SK-N-SH treated with all-trans-retinoic acid at 6 μM for 48 hours (cell line): ENCODE data around the gene NFAT5.

Experiments
- ATAC-seq: fragments of 200-7000 bp; cut with Tn5 transposase; 3 replicates; pipeline ENCODE4 v1.9.1; 2020; ENCODE audit warnings: mild to moderate bottlenecking, moderate library complexity
- BACH2 ChIP-seq: fragments of 250-450 bp; sonication (Bioruptor Pico); IDR thresholded peaks from 2 replicates; pipeline ENCODE4 v1.9.0; 2021; ENCODE audit warnings: mild to moderate bottlenecking, borderline replicate concordance
- CSDC2 ChIP-seq: fragments of 250-450 bp; sonication (Bioruptor Pico); IDR thresholded peaks from 2 replicates; pipeline ENCODE4 v1.5.0; 2020; ENCODE audit warnings: mild to moderate bottlenecking, moderate library complexity
- GLIS3 ChIP-seq: fragments of 250-450 bp; sonication (Bioruptor Pico); IDR thresholded peaks from 2 replicates; pipeline ENCODE4 v1.5.0; 2020; ENCODE audit warnings: mild to moderate bottlenecking, moderate library complexity
- ISL1 ChIP-seq: fragments of 250-450 bp; sonication (Bioruptor Pico); IDR thresholded peaks from 2 replicates; pipeline ENCODE4 v2.1.2; 2022; ENCODE audit warnings: mild to moderate bottlenecking, moderate library complexity
- OSR1 ChIP-seq: fragments of 250-450 bp; sonication (Bioruptor Pico); IDR thresholded peaks from 2 replicates; pipeline ENCODE4 v1.8.0; 2022; ENCODE audit warnings: moderate library complexity, mild to moderate bottlenecking, inconsistent platforms
- PPARA ChIP-seq: fragments of 250-450 bp; sonication (Bioruptor Pico); IDR thresholded peaks from 2 replicates; pipeline ENCODE4 v1.5.0; 2020; ENCODE audit warnings: mild to moderate bottlenecking, borderline replicate concordance
- RARB ChIP-seq: fragments of 250-450 bp; sonication (Bioruptor Pico); IDR thresholded peaks from 2 replicates; pipeline ENCODE4 v1.8.0; 2021; ENCODE audit warnings: mild to moderate bottlenecking, moderate library complexity
- SNAI2 ChIP-seq: fragments of 250-450 bp; sonication (Bioruptor Pico); IDR thresholded peaks from 2 replicates; pipeline ENCODE4 v1.5.0; 2020; ENCODE audit warnings: mild to moderate bottlenecking, moderate library complexity
- TCF4 ChIP-seq: fragments of 250-450 bp; sonication (Bioruptor Pico); IDR thresholded peaks from 2 replicates; pipeline ENCODE4 v1.8.0; 2021; ENCODE audit warnings: mild to moderate bottlenecking, moderate library complexity, borderline replicate concordance
- TOX ChIP-seq: fragments of 250-450 bp; sonication (Bioruptor Pico); IDR thresholded peaks from 2 replicates; pipeline ENCODE4 v1.8.0; 2021; ENCODE audit warnings: mild to moderate bottlenecking, moderate library complexity, borderline replicate concordance
- ZC3H10 ChIP-seq: fragments of 250-450 bp; sonication (Bioruptor Pico); IDR thresholded peaks from 2 replicates; pipeline ENCODE4 v1.5.1; 2021; ENCODE audit warnings: mild to moderate bottlenecking, moderate library complexity
- ZFP3 ChIP-seq: fragments of 250-450 bp; sonication (Bioruptor Pico); IDR thresholded peaks from 2 replicates; pipeline ENCODE4 v1.5.0; 2020; ENCODE audit warnings: mild to moderate bottlenecking, moderate library complexity
- ZFP30 ChIP-seq: fragments of 450-650 bp; formaldehyde crosslinking; IDR thresholded peaks from 2 replicates; pipeline ENCODE4 v1.5.0; 2022; ENCODE audit warnings: mild to moderate bottlenecking, moderate library complexity
- ZNF565 ChIP-seq: fragments of 450-650 bp; formaldehyde crosslinking; conservative IDR thresholded peaks from 2 replicates; pipeline ENCODE4 v1.5.0; 2020; ENCODE audit warnings: low read depth, mild to moderate bottlenecking, moderate library complexity
- ZNF70 ChIP-seq: fragments of 450-650 bp; formaldehyde crosslinking; IDR thresholded peaks from 2 replicates; pipeline ENCODE4 v1.5.0; 2020; ENCODE audit warnings: mild to moderate bottlenecking, moderate library complexity
- TF ChIP-seq, protein P1 (sequence below): fragments of 250-450 bp; sonication (Bioruptor Pico); IDR thresholded peaks from 2 replicates; pipeline ENCODE4 v1.5.0; 2020; ENCODE audit warnings: mild to moderate bottlenecking, moderate library complexity
- TF ChIP-seq, protein P2 (sequence below): fragments of 250-450 bp; sonication (Bioruptor Pico); IDR thresholded peaks from 2 replicates; pipeline ENCODE4 v1.5.1; 2021; ENCODE audit warnings: mild to moderate bottlenecking, moderate library complexity
- TF ChIP-seq, protein P3 (sequence below): fragments of 250-450 bp; sonication (Bioruptor Pico); IDR thresholded peaks from 2 replicates; pipeline ENCODE4 v1.8.0; 2020; ENCODE audit warnings: mild to moderate bottlenecking, moderate library complexity, borderline replicate concordance
- TF ChIP-seq, protein P4 (sequence below): fragments of 250-450 bp; sonication (Bioruptor Pico); IDR thresholded peaks from 2 replicates; pipeline ENCODE4 v1.5.1; 2020; ENCODE audit warnings: low read depth, mild to moderate bottlenecking, moderate library complexity

NFAT5 gene

DNA sequence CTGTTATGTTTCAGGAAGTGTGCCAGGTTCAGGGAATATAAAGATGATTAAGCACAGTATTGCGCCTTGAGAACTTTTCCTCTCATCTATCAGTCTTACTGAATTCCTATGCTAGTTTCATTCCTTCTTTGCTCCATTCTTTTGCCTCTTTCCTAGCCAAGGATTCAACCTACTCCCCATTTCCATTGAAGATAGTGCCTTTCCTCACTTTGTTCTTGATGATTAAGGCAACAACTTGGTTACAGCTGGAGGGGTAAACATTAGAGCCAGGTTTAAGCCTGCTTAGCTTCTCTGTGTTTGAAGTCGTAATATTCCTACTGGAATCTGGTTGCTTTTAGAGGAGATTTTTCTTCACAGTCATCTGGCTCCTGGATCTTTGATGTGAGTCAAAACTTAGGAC is 85.5 kb downstream of the NFAT5 start (continued):
- TF ChIP-seq, protein P1, sequence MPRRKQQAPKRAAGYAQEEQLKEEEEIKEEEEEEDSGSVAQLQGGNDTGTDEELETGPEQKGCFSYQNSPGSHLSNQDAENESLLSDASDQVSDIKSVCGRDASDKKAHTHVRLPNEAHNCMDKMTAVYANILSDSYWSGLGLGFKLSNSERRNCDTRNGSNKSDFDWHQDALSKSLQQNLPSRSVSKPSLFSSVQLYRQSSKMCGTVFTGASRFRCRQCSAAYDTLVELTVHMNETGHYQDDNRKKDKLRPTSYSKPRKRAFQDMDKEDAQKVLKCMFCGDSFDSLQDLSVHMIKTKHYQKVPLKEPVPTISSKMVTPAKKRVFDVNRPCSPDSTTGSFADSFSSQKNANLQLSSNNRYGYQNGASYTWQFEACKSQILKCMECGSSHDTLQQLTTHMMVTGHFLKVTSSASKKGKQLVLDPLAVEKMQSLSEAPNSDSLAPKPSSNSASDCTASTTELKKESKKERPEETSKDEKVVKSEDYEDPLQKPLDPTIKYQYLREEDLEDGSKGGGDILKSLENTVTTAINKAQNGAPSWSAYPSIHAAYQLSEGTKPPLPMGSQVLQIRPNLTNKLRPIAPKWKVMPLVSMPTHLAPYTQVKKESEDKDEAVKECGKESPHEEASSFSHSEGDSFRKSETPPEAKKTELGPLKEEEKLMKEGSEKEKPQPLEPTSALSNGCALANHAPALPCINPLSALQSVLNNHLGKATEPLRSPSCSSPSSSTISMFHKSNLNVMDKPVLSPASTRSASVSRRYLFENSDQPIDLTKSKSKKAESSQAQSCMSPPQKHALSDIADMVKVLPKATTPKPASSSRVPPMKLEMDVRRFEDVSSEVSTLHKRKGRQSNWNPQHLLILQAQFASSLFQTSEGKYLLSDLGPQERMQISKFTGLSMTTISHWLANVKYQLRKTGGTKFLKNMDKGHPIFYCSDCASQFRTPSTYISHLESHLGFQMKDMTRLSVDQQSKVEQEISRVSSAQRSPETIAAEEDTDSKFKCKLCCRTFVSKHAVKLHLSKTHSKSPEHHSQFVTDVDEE (CRISPR knock-in tag), result no peak
- TF ChIP-seq SNAI2 (CRISPR knock-in tag) (no peak), GLIS3 (CRISPR knock-in tag) (no peak), PPARA (CRISPR knock-in tag) (no peak)
- TF ChIP-seq, protein P2, sequence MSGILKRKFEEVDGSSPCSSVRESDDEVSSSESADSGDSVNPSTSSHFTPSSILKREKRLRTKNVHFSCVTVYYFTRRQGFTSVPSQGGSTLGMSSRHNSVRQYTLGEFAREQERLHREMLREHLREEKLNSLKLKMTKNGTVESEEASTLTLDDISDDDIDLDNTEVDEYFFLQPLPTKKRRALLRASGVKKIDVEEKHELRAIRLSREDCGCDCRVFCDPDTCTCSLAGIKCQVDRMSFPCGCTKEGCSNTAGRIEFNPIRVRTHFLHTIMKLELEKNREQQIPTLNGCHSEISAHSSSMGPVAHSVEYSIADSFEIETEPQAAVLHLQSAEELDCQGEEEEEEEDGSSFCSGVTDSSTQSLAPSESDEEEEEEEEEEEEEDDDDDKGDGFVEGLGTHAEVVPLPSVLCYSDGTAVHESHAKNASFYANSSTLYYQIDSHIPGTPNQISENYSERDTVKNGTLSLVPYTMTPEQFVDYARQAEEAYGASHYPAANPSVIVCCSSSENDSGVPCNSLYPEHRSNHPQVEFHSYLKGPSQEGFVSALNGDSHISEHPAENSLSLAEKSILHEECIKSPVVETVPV, result no peak
- TF ChIP-seq, all 23 proteins: peak for 0

DNA sequence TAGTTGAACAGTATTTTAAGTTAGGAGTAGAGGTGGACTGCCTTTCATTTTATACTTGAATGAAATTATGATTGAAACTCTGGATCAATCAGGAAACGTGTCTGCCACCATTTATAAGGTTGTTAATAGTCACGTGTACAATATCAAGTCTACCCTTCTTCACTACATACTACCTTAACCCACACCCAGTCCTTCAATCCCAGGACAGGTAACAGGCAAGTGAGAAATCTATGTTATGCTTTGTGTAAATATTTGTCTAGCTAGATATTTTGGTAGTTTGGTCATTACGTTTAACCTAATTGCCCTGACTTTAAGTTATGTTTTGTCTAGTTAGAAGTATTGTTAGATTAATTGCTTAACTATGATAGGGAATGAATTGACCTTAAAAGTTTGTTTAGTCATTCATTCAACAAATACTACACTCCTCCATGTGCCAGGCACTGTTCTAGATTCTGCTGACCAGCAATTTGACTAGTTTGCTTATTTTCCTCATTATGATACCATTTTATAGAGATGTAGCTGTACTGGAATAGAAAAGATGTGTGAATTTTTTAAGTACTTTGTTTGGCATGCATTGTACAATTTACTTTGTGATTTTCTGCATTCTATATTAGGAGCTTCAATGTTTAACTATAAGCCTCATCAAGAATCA is 88.6 kb downstream of the NFAT5 start:
- ATAC-seq, result no peak
- TF ChIP-seq ISL1 (CRISPR knock-in tag) (no peak), RARB (no peak), BACH2 (CRISPR knock-in tag) (no peak), OSR1 (CRISPR knock-in tag) (no peak), ZNF565 (CRISPR knock-in tag) (no peak)
- TF ChIP-seq, protein P3, sequence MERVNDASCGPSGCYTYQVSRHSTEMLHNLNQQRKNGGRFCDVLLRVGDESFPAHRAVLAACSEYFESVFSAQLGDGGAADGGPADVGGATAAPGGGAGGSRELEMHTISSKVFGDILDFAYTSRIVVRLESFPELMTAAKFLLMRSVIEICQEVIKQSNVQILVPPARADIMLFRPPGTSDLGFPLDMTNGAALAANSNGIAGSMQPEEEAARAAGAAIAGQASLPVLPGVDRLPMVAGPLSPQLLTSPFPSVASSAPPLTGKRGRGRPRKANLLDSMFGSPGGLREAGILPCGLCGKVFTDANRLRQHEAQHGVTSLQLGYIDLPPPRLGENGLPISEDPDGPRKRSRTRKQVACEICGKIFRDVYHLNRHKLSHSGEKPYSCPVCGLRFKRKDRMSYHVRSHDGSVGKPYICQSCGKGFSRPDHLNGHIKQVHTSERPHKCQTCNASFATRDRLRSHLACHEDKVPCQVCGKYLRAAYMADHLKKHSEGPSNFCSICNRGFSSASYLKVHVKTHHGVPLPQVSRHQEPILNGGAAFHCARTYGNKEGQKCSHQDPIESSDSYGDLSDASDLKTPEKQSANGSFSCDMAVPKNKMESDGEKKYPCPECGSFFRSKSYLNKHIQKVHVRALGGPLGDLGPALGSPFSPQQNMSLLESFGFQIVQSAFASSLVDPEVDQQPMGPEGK, result no peak

DNA sequence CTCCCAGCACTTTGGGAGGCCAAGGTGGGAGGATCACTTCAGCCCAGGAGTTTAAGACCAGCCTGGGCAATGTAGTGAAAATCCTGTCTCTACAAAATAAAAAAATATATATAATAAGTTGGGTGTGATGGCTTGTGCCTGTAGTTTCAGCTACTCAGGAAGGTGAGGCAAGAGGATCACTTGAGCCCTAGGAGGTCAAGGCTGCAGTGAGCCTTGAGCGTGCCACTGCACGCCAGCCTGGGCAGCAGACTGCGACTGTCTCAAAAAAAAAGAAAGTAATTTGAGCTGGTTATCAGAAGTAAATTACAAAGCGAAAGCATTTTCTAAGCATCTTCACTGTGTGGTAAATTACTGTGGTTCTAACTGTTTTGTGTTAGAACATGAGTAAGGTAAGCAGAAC is 94.4 kb downstream of the NFAT5 start:
- ATAC-seq, result no peak
- TF ChIP-seq BACH2 (CRISPR knock-in tag) (no peak), GLIS3 (CRISPR knock-in tag) (no peak), CSDC2 (CRISPR knock-in tag) (no peak), ZFP3 (no peak), ZFP30 (CRISPR knock-in tag) (no peak), ZNF565 (CRISPR knock-in tag) (no peak), PPARA (CRISPR knock-in tag) (no peak), ZC3H10 (no peak), OSR1 (CRISPR knock-in tag) (no peak), ZNF70 (CRISPR knock-in tag) (no peak)
- TF ChIP-seq, protein P2, result no peak
- TF ChIP-seq, protein P1 (CRISPR knock-in tag), result no peak
- TF ChIP-seq, all 23 proteins: peak for 0

DNA sequence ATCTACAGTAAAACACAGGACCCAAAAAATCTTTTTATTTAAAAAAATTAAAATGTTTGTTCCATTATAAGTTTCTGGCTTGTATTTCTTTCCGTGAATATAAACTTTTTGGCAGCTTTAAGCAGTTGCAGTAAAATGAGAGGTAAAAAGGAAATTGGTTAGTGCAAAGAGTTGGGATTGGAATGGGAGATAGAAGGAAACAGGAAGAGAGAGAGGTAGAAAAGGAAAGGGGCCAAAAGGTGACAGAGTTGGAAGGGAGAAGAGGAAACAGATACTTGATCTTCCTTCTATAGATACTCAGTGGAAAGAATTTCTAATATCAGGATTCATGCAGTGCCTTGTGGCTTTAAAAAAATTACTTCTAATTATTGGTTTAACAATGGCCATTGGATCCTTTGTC is 97.1 kb downstream of the NFAT5 start:
- TF ChIP-seq ZNF70 (CRISPR knock-in tag) (no peak), TOX (no peak), CSDC2 (CRISPR knock-in tag) (no peak), ZFP30 (CRISPR knock-in tag) (no peak), TCF4 (CRISPR knock-in tag) (no peak), SNAI2 (CRISPR knock-in tag) (no peak), OSR1 (CRISPR knock-in tag) (no peak), ZC3H10 (no peak), GLIS3 (CRISPR knock-in tag) (no peak), ZNF565 (CRISPR knock-in tag) (no peak)
- TF ChIP-seq, protein P4, sequence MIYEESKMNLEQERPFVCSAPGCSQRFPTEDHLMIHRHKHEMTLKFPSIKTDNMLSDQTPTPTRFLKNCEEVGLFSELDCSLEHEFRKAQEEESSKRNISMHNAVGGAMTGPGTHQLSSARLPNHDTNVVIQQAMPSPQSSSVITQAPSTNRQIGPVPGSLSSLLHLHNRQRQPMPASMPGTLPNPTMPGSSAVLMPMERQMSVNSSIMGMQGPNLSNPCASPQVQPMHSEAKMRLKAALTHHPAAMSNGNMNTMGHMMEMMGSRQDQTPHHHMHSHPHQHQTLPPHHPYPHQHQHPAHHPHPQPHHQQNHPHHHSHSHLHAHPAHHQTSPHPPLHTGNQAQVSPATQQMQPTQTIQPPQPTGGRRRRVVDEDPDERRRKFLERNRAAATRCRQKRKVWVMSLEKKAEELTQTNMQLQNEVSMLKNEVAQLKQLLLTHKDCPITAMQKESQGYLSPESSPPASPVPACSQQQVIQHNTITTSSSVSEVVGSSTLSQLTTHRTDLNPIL (CRISPR knock-in tag), result no peak
- TF ChIP-seq, protein P2, result no peak
- ATAC-seq, result no peak
